ENCODE data around the gene NTRK3.

DNA sequence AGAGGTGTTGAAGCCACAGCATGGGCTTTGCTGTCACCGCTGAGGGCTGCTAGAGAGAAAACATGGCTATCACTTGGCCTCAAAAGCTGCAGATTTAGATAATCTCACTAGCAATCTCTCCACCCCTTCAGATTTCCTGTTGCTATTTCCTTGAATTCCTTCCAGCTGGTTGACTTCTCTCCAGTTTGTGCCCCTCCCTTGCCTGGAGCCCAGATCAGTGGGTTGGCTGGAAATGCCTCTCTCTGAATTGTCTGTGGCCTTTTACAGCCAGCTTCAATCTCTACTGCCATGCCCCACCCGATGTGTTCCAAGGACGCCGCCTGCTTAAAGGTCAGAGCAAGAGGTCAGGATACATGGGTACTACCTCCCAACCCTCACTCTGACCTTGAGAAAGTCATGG lies 294.1 kb downstream of the NTRK3 start:
- TF ChIP-seq ZFP30 (CRISPR knock-in tag; IDR thresholded peaks at IDR 0.05) (no peak), RARB (CRISPR knock-in tag; IDR thresholded peaks at IDR 0.05) (no peak), SNAI2 (CRISPR knock-in tag; IDR thresholded peaks at IDR 0.05) (no peak), ISL1 (CRISPR knock-in tag; IDR thresholded peaks at IDR 0.05) (no peak), OSR1 (CRISPR knock-in tag; IDR thresholded peaks at IDR 0.05) (no peak)

All from SK-N-SH treated with all-trans-retinoic acid at 6 μM for 48 hours (cell line).